Suprapubic skin (tissue), 4 donors: Measurements from ENCODE around the gene RRP9. TPM values are rescaled to one million over a fixed set of nuclear protein-coding genes. Genes with fewer than 3 reads are reported as not detected.
"Not testable (repeated sequence)": the region's sequence is repeated elsewhere in the genome, so short reads cannot be mapped to it uniquely, and the experiment has no call there.

Experiments used
- DNase-seq, 2 donors: peaks; one replicate each; pipeline ENCODE4 v3.0.0-alpha.2; 2019; ENCODE audit warnings: low spot score in 2 of 2
- H3K27ac ChIP-seq: fragments of 200-600 bp; sonication (generic); one replicate; pipeline ENCODE4 v1.5.1; 2019
- H3K27me3 ChIP-seq: fragments of 200-600 bp; sonication (generic); one replicate; pipeline ENCODE4 v1.5.1; 2019
- H3K36me3 ChIP-seq: fragments of 200-600 bp; sonication (generic); one replicate; pipeline ENCODE4 v1.5.1; 2019
- H3K4me1 ChIP-seq: fragments of 200-600 bp; sonication (generic); one replicate; pipeline ENCODE4 v1.5.1; 2019
- H3K4me3 ChIP-seq: fragments of 200-600 bp; sonication (generic); one replicate; pipeline ENCODE4 v1.5.1; 2019; ENCODE audit warnings: mild to moderate bottlenecking
- H3K9me3 ChIP-seq: fragments of 200-600 bp; sonication (generic); one replicate; pipeline ENCODE4 v1.5.1; 2019
- EP300 ChIP-seq: sonication (generic); formaldehyde crosslinking; IDR thresholded peaks from one replicate; pipeline ENCODE4 v1.6.1; 2017; ENCODE audit warnings: antibody characterized with exemption
- POLR2A ChIP-seq, 2 donors: fragments of 450-650 bp; IDR thresholded peaks; one replicate each; pipeline ENCODE4 v1.6.1; 2017; ENCODE audit warnings: antibody characterized with exemption in 2 of 2, mild to moderate bottlenecking in 2 of 2, moderate library complexity in 2 of 2
- POLR2AphosphoS5 ChIP-seq, 3 donors: sonication (generic); formaldehyde crosslinking; IDR thresholded peaks; one replicate each; pipeline ENCODE4 v1.6.1; 2017; ENCODE audit warnings: antibody characterized with exemption in 3 of 3
- WGBS: methylation state at CpG from one replicate; pipeline ENCODE4 v1.1.5; 2018; 5-methylcytosine and 5-hydroxymethylcytosine counted together
- total RNA-seq, 4 donors: library from RNA; depleted of rRNA; stranded (reverse); fragments of >200 nt; gene quantifications; one replicate each; pipeline ENCODE4 v1.1.0, GENCODE V29; 2016
- TF ChIP-seq, protein P1 (sequence below), 2 donors: fragments of 200-600 bp in 1 of 2; fragments of 450-650 bp in 1 of 2; sonication (generic) in 1 of 2; IDR thresholded peaks; one replicate each; pipeline ENCODE4 v1.5.1; 2016 to 2019; ENCODE audit warnings: antibody characterized with exemption in 2 of 2, mild to moderate bottlenecking in 1 of 2, moderate library complexity in 1 of 2

RRP9 gene
- total RNA-seq, 4 donors from 2014 or later: 13.4 to 16.7 (median 14.8) TPM

DNA sequence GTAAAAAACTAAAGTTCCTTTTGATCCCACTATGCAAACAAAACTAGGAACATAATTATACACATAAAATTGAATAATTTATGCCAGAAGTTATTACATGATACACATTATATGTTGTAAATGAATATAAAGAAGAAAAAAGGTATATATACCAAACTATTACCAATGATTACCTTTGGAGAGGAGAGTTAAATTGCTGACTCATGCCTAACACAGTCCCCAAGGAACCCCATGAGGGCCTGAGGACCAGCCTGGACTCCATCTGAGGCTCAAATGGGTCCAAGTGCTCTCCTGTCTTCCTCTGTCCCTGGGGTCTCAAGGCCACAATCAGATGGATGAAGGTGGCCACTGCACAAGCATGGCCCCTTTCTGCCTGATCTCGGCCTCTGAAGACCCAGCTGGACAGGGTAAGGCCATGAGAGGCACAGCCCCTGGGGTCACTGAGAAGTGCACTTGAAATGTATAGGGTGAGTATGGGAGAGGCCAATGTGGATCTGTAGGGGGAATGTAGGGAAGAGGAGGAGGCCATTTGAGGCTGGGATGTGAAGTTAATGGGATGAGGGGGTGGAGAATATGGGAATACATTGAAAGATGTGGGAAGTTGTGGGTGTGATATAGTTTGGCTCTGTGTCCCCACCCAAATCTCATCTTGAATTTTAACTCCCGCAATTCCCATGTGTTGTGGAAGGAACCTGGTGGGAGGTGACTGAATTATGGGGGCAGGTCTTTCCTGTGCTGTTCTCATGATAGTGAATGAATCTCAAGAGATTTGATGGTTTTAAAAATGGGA lies 37.5 kb downstream of the RRP9 start:
- DNase-seq: no peak

DNA sequence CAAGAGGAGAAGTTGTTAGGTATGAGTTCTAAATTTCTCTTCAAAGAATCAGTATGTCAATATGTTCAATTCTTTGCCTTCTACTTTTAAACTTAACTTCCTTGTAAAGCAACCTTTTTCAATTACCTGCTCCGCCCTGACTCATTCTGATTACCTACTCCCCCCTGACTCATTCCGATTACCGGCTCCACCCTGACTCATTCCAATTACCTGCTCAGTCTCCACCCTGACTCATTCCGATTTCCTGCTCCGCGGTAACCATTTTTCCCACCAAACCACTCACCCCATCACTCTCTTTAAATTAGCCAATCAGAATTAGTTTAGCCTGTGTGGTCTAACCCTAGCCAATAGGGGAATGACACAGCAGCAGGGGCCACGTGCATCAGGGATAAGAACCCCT lies 39.3 kb downstream of the RRP9 start:
- H3K9me3 ChIP-seq, H3K27ac ChIP-seq, H3K4me1 ChIP-seq, DNase-seq, H3K27me3 ChIP-seq, H3K4me3 ChIP-seq, H3K36me3 ChIP-seq: not testable (repeated sequence)
- 57% methylated on average over 7 of the region's 7 CpGs for WGBS

More for the DNA sequence above, 37.5 kb downstream of the RRP9 start:
- Histone ChIP-seq H3K27me3 (no peaks in the 10 kb centered on the region), H3K4me3 (no peak overlapping the region), H3K36me3 (no peaks in the 10 kb centered on the region), H3K27ac (no peak overlapping the region), H3K9me3 (peaks cover 2% of the 10 kb centered on the region), H3K4me1 (no peaks in the 10 kb centered on the region)
- 73% methylated on average over 2 of the region's 2 CpGs for WGBS
- TF ChIP-seq, protein P1, sequence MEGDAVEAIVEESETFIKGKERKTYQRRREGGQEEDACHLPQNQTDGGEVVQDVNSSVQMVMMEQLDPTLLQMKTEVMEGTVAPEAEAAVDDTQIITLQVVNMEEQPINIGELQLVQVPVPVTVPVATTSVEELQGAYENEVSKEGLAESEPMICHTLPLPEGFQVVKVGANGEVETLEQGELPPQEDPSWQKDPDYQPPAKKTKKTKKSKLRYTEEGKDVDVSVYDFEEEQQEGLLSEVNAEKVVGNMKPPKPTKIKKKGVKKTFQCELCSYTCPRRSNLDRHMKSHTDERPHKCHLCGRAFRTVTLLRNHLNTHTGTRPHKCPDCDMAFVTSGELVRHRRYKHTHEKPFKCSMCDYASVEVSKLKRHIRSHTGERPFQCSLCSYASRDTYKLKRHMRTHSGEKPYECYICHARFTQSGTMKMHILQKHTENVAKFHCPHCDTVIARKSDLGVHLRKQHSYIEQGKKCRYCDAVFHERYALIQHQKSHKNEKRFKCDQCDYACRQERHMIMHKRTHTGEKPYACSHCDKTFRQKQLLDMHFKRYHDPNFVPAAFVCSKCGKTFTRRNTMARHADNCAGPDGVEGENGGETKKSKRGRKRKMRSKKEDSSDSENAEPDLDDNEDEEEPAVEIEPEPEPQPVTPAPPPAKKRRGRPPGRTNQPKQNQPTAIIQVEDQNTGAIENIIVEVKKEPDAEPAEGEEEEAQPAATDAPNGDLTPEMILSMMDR (IDR thresholded peaks at IDR 0.05): no peak
- TF ChIP-seq EP300: no peak

DNA sequence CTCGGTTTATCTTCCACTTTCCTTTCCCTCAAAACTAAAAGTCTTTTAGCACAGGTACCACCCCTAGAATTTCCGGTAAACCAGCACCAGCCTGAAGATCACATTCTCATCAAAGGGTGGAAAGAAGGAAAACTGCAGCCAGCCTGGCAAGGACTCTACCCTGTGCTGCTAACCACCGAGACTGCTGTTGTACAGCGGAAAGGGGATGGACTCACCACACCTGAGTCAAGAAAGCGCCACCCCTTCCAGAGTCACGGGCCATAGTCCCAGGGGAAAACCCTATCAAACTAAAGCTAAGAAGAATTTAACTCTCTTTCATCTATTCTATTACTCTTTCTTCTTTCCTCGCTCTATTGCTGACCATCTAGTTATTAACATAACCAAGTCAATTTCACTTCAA lies 41.7 kb downstream of the RRP9 start:
- not testable (repeated sequence) for H3K36me3 ChIP-seq, DNase-seq, H3K27ac ChIP-seq, H3K27me3 ChIP-seq, H3K4me1 ChIP-seq, H3K4me3 ChIP-seq, H3K9me3 ChIP-seq
- WGBS: 66% methylated on average over 7 of the region's 7 CpGs

DNA sequence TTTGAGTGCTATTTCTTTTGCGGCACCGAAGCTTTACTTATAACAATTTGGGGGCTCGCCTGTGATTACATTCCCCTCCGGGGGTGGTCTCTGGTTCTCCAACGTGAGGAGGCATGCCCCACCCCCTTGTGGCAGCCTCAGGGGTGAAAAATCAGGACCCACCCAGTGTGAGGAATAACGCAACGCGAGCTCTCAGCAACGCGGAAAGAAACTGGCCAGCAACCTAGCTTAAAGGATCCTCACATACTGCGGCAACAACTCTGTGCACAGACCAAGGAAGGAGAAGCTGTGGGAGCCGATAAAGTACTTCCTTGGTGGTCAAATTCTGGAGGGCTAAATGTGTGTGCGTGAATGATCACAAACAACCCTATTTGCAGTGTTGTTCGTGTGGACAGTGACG lies 44.3 kb downstream of the RRP9 start:
- 85% methylated on average over 15 of the region's 15 CpGs for WGBS
- Histone ChIP-seq H3K4me3 (no peak overlapping the region), H3K9me3 (no peaks in the 10 kb centered on the region)

DNA sequence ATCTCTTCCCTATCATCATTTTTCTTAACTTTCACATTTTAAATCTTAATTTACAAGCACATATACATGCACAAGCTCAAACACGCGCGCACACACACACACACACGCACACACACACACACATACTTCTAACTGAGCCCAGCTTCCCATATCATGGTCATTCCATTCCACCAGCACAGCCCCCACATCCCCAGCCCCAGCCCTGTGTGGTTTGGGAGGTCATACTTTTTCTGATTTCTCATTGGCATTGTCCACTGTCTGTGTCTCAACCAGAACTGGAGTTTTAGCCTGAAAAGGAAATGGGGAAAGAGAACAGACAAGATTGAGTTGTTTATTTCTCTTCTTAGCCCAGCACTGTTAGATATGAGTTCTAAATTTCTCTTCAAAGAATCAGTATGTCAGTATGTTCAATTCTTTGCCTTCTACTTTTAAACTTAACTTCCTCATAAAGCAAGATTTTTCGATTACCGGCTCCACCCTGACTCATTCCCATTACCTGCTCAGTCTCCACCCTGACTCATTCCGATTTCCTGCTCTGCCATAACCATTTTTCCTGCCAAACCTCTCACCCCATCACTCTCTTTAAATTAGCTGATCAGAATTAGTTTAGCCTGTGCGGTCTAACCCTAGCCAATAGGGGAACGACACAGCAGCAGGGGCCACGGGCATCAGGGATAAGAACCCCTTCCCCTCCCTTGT lies 44.9 kb downstream of the RRP9 start:
- Histone ChIP-seq H3K36me3 (no peaks in the 10 kb centered on the region), H3K9me3 (no peaks in the 10 kb centered on the region), H3K4me1 (no peaks in the 10 kb centered on the region), H3K27ac (no peak overlapping the region), H3K27me3 (no peaks in the 10 kb centered on the region), H3K4me3 (no peak overlapping the region)
- DNase-seq: no peak
- WGBS: 83% methylated on average over 10 of the region's 10 CpGs
- TF ChIP-seq EP300 (no peak), POLR2AphosphoS5 (IDR thresholded peaks at IDR 0.05) (no peak), POLR2A (IDR thresholded peaks at IDR 0.05) (no peak)
- TF ChIP-seq, protein P1 (IDR thresholded peaks at IDR 0.05): no peak

More for the DNA sequence above, 44.3 kb downstream of the RRP9 start:
- Histone ChIP-seq H3K27me3 (no peaks in the 10 kb centered on the region), H3K27ac (no peak overlapping the region), H3K36me3 (no peaks in the 10 kb centered on the region), H3K4me1 (no peaks in the 10 kb centered on the region)
- DNase-seq: no peak
- no peak for TF ChIP-seq POLR2A (IDR thresholded peaks at IDR 0.05)
- TF ChIP-seq, protein P1 (IDR thresholded peaks at IDR 0.05): no peak
- TF ChIP-seq POLR2AphosphoS5 (IDR thresholded peaks at IDR 0.05): no peak

DNA sequence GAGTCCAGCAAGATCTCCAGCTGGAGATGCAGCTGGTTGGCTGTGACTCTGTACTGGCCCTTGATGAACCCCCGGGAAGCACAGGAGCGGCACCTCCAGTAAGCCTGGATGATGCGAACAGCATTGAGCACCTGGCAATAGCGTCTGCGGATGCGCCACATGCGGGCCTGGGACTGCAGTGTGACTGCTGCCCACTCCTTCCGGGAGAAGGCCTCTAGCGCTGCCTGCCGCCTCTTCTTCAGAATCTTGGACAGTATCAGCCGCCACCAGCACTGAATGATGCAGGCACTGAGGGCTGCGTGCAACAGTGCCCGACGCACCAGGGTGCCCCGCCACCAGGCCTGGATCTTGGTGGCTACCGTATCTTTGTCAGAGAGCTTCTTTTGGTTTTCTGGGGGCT lies 46.8 kb downstream of the RRP9 start:
- H3K4me3 ChIP-seq: no peak overlapping the region
- no peak for TF ChIP-seq EP300
- TF ChIP-seq, protein P1 (IDR thresholded peaks at IDR 0.05): no peak
- TF ChIP-seq POLR2A (IDR thresholded peaks at IDR 0.05): no peak
- no peak for TF ChIP-seq POLR2AphosphoS5 (IDR thresholded peaks at IDR 0.05)
- 95% methylated on average over 10 of the region's 16 CpGs for WGBS
- no peaks in the 10 kb centered on the region for H3K4me1 ChIP-seq
- no peaks in the 10 kb centered on the region for H3K9me3 ChIP-seq
- H3K36me3 ChIP-seq: no peaks in the 10 kb centered on the region
- no peaks in the 10 kb centered on the region for H3K27me3 ChIP-seq
- no peak overlapping the region for H3K27ac ChIP-seq
- DNase-seq: no peak
